DOHH2 (cell line): ENCODE data around the gene ATG10.

ENCODE experiments used
- EZH2phosphoT487 ChIP-seq: fragments of 200-600 bp; sonication (generic); IDR thresholded peaks from 2 replicates; pipeline ENCODE4 v1.6.1; 2017; ENCODE audit warnings: borderline replicate concordance, mild to moderate bottlenecking, antibody characterized with exemption, low read length, moderate library complexity, mixed read lengths
- TF ChIP-seq, protein P1 (sequence below): fragments of 200-600 bp; sonication (generic); IDR thresholded peaks from one replicate; pipeline ENCODE4 v1.5.1; 2014; ENCODE audit warnings: antibody characterized with exemption, mild to moderate bottlenecking, low read depth, low read length; ENCODE audit not compliant: poor library complexity, severe bottlenecking

GRCh38 chr5:82100303-82101077, 128.7 kb downstream of the ATG10 start:
- TF ChIP-seq, protein P1, sequence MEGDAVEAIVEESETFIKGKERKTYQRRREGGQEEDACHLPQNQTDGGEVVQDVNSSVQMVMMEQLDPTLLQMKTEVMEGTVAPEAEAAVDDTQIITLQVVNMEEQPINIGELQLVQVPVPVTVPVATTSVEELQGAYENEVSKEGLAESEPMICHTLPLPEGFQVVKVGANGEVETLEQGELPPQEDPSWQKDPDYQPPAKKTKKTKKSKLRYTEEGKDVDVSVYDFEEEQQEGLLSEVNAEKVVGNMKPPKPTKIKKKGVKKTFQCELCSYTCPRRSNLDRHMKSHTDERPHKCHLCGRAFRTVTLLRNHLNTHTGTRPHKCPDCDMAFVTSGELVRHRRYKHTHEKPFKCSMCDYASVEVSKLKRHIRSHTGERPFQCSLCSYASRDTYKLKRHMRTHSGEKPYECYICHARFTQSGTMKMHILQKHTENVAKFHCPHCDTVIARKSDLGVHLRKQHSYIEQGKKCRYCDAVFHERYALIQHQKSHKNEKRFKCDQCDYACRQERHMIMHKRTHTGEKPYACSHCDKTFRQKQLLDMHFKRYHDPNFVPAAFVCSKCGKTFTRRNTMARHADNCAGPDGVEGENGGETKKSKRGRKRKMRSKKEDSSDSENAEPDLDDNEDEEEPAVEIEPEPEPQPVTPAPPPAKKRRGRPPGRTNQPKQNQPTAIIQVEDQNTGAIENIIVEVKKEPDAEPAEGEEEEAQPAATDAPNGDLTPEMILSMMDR = no peak
- no peak for TF ChIP-seq EZH2phosphoT487
